GM11168 (cell line): Measurements from ENCODE around the gene STAMBP.
"Not testable (repeated sequence)": the region's sequence is repeated elsewhere in the genome, so short reads cannot be mapped to it uniquely, and the experiment has no call there.

ENCODE experiments used
- in situ Hi-C: fragments of 300-500 bp; cut with MboI; formaldehyde crosslinking; loops from one replicate; pipeline ENCODE4 v1.12.0; 2022; ENCODE audit warnings: low sequenced_read_pairs; ENCODE audit not compliant: unreplicated experiment

STAMBP gene

DNA sequence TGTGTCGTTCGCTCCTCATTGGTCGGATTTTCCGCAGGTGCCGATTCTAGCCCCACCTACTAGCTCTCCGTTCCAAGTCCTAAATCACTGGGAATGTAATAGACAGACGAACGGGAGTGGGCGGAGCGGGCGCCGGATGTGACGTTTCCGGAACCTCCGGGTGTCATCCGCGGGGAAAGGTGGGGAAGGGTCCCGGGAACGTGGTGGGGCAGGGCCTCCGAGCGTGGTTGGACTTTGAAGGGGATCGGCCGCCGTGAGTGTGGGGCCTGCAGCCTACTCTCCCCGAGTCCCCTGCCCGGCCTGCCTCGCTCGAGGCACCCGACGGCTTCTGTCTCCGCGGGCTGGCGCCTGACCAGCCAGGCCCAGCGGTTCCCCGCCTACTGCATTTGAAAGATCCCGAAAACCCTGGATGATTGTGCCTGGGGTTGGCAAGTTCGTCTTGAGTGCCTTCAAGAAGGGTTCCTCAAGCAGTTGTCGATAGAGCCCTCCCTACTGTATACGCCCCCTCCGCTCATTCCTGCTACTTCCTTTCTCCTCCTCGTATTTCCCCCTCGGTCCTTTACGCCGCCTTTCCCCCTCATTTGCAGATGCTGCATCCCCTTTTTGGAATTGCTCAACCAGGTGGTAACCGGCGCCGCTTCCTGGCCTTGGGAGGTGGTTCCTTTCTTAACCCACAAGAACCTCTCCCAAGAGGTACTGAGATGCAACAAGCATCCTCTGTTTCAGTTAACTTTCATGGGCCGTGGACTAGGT lies at the start of gene STAMBP:
TSS of gene STAMBP (plus strand) at position 144 of the 753 bp plus-strand sequence. CDS start 1,896 bp downstream, outside the sequence.
- in situ Hi-C loops = loop anchor here (10.0 kb wide), 1 partner anchor 276 kb away; no protein-coding TSS in a partner anchor

DNA sequence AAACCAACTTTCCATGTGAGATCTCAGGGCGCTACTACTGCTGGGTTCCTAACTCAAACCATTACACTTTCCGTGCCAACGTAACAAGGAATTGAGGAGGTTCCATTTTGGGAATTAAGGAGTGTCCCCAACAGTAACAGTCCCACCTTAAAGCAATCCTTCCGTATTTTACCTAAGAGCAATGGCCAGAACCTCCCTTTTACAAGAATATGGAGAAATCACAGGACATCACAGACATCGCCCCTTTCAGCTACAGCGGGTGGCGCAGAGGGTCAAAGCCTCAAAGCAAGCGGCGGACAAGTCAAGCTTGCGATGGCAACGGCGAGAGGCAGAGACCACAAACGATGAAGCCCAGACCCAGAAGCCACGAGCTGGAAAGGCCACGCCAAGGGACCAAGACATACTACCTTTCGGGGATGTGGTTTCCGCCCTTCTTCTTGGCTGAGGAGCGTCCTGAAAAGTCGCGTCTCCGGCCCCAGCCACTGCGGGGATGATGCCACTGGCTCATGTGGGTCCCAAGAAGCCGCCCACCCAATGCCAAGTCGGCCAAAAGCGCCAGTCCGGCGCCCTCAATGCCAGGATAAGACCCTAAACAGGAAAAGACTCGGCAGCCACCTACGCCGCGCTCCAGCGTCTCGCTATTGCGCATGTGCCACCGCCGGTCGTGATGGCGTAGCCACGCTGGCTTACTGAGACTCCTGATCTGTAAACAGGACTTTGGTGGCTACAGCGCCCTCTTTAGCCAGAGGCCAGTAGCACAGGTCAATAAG lies 49.1 kb upstream of the STAMBP start, which contains the start of gene DUSP11:
TSS of gene DUSP11 (minus strand) at position 637 of the 770 bp plus-strand sequence. CDS start at position 508, 129 bp downstream.
- in situ Hi-C loops = no loop called here

DNA sequence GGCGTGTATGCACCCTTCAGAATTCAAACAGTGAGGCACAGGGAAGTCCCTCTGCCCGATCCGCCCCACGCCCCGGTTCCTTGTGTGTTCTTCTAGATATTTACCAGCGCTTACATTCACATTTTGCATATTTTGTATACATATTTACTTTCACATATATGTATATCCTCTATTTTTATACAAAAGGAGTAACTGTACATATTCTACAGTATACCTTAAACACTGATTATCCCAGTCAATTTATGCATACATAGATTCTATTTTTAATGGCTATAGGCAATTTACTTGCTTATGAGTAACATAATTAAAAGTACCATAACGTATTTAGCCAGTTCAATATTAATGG lies 48.6 kb upstream of the STAMBP start:
- in situ Hi-C loops = no loop called here

DNA sequence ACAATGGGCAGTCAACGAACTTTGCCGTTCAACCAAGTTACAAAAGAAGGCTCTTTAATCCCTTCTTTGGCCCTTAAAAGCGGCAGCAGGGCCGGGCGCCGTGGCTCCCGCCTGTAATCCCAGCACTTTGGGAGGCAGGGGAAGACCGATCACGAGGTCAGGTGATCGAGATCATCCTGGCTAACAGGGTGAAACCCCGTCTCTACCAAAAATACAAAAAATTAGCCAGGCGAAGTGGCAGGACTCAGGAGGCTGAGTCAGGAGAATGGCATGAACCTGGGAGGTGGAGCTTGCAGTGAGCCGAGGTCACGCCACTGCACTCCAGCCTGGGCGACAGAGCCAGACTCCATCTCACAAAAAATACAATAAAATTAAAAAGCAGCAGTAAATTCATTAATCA lies 45.4 kb upstream of the STAMBP start:
- in situ Hi-C loops = not testable (repeated sequence)

DNA sequence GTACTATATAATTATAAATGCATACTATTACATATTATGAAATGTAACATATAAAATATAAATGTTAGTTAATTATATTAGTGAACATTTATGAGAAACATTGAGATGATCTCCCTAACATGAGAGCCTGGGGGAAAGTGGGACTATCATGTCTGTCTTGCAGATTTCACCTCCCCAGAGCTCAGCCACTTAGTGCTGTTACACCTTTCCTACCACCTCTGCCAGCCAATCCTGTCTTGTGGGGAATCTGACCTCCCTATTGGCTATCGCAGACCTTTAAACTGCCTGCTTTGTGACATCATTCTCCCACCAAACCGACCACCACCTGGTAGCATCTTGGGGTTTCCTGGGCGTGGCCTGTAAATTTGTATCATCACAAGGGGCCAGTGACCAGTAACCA lies 44.9 kb upstream of the STAMBP start, which contains the start of gene C2orf78:
TSS of gene C2orf78 (plus strand) at position 301 of the 400 bp plus-strand sequence. CDS start 127 bp downstream, outside the sequence.
- in situ Hi-C loops = not testable (repeated sequence)

DNA sequence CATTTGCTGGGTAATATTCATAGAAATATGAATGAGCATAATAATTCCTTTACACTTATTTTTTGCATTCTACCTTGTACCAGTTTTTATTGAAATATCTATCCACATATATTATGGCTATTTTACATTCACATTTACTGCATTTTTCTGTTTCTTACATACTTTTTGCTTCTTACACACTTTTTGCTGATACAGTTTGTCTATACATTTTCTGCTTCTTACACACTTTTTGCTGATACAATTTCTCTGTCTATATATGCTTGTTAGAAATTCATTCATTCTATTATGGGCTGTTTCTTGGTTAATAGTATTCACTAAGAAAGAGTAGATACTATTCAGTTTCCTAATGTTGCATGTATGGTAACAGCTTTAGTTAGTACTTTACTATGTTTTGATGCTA lies 16.9 kb upstream of the STAMBP start:
- in situ Hi-C loops = no loop called here

DNA sequence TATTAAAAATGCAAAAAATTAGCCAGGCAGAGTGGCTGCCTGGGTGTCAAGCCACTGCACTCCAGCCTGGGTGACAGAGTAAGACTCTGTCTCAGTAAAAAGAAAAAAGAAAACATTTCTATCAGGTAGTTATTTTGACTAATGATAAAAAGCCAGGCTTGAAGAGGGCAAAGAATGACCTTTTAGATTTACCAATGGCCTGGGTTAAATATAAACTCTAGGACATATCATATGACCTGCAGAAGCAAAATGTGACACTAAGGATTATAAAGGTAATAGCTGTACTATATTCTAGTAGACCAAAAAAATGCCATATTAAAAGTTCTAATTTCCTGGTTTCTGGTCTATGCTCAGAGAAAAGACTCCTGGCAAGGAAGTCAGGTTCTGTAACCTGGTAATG lies 16.1 kb upstream of the STAMBP start:
- in situ Hi-C loops = no loop called here

DNA sequence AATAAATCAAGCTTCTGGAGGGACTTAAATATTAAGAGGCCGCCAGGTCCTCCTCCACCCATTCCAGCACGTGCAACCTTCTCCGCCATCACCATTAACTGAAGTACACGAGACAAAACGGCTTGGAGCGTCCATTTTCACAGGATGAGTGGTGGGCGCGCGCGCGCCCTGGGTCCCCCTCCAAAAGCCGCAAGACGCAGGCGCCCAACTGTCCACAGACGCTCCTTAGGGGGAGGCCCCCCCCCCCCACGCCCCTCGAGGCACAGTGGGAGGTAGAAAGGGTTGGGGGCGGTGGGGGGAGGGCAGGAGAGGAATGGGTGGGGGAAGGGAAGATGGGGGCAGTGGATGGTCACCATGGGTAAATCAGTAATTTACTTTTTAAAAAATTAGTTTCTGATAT lies 10.5 kb upstream of the STAMBP start:
- in situ Hi-C loops = no loop called here

DNA sequence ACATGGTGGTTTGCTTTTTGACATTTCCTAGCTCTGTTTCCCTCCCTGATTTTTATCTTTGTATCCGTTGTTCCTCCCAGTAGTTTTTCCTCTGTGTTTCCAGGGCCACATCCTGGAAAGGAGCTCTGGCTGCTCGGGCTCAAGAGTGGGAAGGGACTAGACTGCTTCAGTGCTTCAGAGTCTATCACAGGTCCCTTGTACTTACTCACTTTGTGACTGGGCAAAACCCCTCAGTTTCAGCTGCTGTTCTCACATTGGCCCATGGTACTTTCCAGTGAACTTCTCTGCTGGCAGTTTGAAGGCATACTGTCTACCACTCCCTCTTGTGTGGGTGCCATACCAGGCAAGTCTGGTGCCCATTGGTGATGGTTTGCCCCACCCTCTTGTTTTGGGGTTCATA lies 7.5 kb upstream of the STAMBP start:
- in situ Hi-C loops = loop anchor here (10.0 kb wide), 1 partner anchor 284 kb away; no protein-coding TSS in a partner anchor

DNA sequence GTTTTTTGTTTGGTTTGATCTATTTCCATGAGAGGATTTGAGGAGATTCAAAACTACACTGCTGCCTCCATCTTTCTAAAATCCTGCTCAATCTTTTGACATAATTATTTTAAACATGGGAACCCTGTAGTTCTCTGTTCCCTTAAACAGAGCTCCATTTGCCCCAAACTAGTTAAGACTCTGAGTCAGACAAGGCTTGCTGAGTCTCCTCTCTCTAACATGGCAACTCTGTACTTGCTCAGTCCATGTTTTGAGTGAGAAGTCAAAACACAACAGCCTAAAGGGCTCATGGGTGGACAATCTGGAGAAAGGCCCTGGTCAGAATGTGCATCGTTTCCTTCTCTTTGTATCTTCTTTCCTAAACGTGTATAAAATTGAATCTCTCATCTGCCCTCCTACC lies 7.1 kb upstream of the STAMBP start:
- in situ Hi-C loops = loop anchor here (10.0 kb wide), 1 partner anchor 283 kb away; no protein-coding TSS in a partner anchor

DNA sequence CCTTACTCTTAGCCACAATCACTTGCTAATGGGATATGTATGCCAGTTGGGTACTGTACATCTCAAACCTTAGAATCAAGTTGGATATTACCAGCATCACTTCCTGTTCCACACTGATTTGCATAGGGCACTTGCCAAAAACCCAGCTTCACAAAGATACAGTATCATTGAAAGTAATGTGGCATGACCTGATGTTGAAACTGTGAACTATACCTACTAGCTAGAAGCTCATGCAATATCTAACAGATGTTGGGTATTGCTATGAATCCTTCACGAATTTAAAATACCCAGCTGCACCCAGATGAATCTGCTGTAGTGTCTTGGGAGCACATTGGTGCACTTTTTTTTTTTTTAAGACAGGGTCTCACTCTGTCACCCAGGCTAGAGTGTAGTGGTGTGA lies 6.5 kb upstream of the STAMBP start:
- in situ Hi-C loops = loop anchor here (10.0 kb wide), 1 partner anchor 283 kb away; no protein-coding TSS in a partner anchor

DNA sequence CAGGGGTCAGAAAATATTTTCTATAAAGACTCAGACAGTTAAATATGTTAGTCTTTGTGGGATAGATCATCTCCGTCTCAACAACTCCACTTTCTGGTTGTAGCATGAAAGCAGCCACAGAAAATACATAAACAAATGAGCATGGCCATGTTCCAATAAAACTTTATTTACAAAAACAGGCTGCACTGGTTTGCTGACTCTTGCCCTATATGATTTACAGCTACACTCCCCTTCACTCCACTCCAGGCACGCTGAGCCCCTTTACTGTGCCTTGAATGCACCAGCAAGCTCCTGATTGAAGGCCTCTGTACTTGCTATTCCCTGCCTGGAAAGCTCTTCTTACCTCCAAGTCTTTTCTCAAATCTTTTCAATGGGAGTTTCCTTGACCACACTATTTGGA lies 5.8 kb upstream of the STAMBP start:
- in situ Hi-C loops = loop anchor here (10.0 kb wide), 1 partner anchor 282 kb away; no protein-coding TSS in a partner anchor

DNA sequence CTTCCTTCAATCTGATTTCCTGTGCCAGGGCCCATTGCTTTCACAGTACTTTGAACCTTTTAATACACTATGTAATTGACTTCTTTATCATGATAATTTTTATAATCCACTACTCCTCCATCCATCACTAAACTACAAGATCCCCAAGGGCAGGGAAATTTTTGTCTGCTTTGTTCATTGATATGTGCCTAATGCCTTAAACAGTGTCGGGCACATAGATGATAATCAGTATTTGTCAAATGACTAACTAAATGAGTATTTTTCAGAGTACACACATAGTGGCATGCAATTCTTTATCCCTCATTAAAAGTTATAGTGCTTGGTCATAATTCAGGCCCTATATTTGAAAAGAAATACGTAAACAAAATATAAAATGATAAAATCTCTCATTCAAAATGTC lies 5.3 kb upstream of the STAMBP start:
- in situ Hi-C loops = loop anchor here (10.0 kb wide), 1 partner anchor 281 kb away; no protein-coding TSS in a partner anchor

DNA sequence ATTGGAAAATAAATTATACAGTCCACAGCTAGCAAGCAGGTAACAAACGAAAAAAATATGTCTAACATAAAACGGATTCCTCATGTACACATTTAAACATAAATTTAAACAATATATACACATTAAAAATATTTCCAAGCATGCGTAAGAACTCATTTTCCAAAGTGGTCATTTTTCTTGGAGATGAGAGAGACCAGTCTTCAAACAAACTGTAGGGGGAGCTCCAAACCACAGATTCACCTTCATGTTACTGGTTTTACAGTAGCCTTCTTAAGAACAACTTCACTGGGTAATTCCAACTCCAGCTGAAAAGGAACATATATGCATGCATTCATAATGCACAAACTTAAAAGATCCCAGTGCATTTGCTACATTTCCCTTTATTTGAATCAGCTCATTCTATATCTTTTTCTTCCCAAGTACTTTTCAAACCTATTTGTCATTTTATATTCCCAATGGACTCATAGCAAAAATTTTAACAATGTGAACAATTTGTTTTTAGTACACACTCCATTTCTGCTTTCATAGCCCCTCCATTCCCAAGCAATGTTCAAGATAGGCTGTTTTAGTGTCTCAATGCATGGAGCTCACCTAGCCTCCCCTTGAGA lies 4.7 kb upstream of the STAMBP start:
- in situ Hi-C loops = loop anchor here (10.0 kb wide), 1 partner anchor 281 kb away; no protein-coding TSS in a partner anchor

DNA sequence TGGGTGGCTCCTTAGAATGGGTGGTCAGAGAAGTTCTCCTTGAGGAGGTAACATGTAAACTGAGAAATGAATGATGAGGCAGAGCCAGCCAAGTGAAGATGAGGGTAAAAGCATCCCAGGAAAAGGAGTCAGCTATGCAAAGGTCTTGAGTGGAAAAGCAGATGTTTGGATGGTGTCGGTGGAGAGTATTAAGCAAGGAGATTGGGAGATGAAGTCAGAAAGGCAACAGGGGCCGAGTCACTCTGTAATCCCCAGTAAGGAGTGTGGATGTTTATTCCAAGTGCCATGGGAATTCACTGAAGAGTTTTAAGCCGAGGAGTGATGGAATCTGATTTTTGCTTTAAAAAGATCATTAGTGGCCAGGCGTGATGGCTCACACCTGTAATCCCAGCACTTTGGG lies 3.4 kb upstream of the STAMBP start:
- in situ Hi-C loops = loop anchor here (10.0 kb wide), 1 partner anchor 279 kb away; no protein-coding TSS in a partner anchor

DNA sequence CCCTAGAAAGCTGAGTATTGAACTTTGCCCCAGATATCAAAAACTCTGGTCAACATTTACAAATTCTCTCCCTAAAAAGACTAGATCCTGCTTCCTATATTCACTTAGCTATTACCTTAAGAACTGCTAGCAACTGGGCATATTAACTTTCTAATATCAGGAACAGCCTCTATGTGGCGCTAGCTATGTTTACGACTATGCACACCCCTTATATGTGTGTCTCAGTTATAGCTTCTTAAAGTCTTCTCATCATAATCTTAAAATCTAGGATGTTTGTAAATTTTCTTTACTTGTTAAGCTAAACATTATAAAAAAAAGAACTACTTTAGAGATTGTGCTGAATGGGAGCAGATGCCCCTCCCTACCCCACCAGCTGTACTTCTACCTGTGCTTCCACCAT lies 1.7 kb upstream of the STAMBP start:
- in situ Hi-C loops = loop anchor here (10.0 kb wide), 1 partner anchor 278 kb away; no protein-coding TSS in a partner anchor

DNA sequence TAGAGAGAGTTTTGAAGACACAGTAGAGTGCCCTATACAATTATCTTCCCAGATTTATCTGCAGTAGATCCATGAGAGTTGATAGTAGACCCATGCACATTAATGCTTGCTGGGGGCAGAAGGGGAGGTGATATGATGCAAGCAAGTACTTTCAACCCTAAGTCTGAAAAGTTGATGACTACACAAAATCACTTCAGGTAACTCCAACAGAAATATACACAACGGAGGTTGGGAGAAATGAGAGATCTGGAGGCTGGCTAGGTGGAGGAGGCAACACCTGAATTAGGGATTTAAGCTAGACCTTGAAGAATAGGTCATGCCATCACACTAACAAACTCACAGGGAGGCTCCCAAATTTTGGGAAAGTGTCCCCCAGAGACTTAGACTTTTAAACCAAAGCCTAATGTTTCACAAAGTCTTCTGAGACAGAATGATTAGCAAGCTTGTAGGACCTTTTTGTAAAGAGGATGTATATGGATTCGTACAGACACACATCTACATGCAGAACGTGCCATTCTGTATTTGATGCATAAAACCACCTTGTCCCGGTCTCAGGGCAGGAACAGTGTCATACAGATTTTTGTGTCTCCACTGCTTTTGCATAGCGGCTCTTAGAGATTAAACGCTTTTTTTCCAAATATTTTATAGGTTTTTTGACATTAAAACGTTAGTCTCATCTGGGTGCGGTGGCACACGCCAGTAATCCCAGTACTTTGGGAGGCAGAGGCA lies 937 bp upstream of the STAMBP start:
- in situ Hi-C loops = loop anchor here (10.0 kb wide), 1 partner anchor 277 kb away; no protein-coding TSS in a partner anchor

DNA sequence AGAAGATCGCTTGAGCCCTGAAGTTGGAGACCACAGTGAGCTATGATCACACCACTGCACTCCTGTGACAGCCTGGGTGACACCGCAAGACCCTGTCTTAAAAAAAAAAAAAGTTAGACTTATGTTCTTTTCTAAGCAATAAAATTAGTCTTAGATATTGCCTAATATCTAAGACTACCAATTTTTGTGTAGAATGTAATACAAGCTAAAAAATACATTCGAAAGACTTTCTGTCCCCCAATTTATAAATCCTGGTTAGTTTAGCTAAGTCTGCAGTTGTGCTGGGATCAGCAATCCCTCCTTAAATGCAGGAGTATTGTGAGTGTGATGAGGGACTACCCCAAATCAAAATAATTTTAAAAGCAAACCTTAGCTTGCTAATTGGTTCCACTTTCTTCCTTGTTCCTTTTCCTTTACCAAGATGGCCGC lies 358 bp upstream of the STAMBP start:
- in situ Hi-C loops = loop anchor here (10.0 kb wide), 1 partner anchor 276 kb away; no protein-coding TSS in a partner anchor

DNA sequence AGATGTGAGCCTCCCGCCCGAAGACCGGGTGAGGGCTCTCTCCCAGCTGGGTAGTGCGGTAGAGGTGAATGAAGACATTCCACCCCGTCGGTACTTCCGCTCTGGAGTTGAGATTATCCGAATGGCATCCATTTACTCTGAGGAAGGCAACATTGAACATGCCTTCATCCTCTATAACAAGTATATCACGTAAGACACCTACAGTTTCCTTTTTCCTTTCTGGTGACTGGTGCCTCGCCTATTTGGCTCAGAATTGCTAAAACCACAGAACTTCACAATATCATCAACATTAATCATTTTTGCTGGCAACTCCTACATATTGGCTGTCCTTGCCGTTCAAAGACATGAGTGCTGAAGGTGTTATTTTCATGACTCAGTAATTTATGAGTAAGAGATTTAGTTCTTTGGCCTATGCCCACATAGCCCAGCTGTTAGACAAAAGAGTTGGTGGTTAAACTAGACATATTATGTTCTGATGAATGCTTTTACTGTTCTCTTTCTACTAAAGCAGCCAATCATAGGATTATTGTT lies 2.2 kb downstream of the STAMBP start:
- in situ Hi-C loops = no loop called here
